ENCODE data around the gene SIRT4. TPM values are rescaled to one million over a fixed set of nuclear protein-coding genes. Genes with fewer than 3 reads are reported as not detected.

The SIRT4 gene
- total and polyA plus RNA-seq, 2 of the 13 experiments (the other 11 are each of a cell fraction or from before 2014, with no cell fraction given): 3.4 to 5.8 TPM

DNA sequence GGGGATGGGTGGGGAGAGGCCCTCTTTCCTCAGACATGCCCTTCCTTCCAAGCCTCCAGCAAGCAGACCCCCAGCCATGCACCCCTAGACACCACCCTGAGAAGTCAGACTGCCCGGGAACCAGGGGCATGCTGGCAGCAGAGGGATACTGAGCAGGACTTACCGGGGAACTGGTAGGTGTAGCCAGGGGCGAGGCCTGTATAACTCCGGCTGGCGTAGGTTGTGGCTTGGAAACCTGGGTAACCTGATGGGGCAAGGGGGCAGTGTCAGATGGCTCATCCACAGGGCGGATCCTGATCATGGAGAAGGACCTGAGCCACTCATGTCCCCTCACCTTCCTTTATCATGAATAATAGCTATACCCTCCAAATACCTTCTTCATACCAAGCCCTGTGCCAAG lies 51.0 kb downstream of the SIRT4 start:
- WGBS (ENCODE audit: low lambda C conversion rate): 89% methylated on average over 3 of the region's 6 CpGs
- Histone ChIP-seq H3K4me3 (replicated peaks in 1 of 3; ENCODE audit: insufficient read depth in 1 of 3, low read depth in 2 of 3, low read length in 3 of 3) (no peak overlapping the region), H3K27ac (ENCODE audit: extremely low read length, insufficient read depth, low read length) (no peak overlapping the region), H4K20me1 (ENCODE audit: insufficient read depth, low read length) (no peaks in the 10 kb centered on the region), H3K4me2 (ENCODE audit: low read depth, low read length) (no peak overlapping the region), H3K36me3 (replicated peaks in 1 of 2; ENCODE audit: control insufficient read depth in 1 of 2, insufficient read depth in 2 of 2, low read length in 2 of 2) (no peaks in the 10 kb centered on the region), H3K79me2 (ENCODE audit: insufficient read depth, low read length) (no peaks in the 10 kb centered on the region), H3K9me3 (ENCODE audit: low read length) (no peaks in the 10 kb centered on the region), H3K27me3 (ENCODE audit: control insufficient read depth in 1 of 2, insufficient read depth in 2 of 2, low read length in 2 of 2) (no peaks in the 10 kb centered on the region), H3K4me1 (ENCODE audit: insufficient read depth, low read length) (no peaks in the 10 kb centered on the region), H3K9ac (ENCODE audit: insufficient read depth, low read depth, low read length) (no peak overlapping the region), H2AFZ (ENCODE audit: low read length) (no peak overlapping the region)
- BruUV-seq (replicated peaks): no TSS peak
- POLR2A ChIA-PET: no interaction called here
- ATAC-seq (no peak), DNase-seq (ENCODE audit: low spot score) (no peak), FAIRE-seq (no peak)
- TF ChIP-seq, protein P1, sequence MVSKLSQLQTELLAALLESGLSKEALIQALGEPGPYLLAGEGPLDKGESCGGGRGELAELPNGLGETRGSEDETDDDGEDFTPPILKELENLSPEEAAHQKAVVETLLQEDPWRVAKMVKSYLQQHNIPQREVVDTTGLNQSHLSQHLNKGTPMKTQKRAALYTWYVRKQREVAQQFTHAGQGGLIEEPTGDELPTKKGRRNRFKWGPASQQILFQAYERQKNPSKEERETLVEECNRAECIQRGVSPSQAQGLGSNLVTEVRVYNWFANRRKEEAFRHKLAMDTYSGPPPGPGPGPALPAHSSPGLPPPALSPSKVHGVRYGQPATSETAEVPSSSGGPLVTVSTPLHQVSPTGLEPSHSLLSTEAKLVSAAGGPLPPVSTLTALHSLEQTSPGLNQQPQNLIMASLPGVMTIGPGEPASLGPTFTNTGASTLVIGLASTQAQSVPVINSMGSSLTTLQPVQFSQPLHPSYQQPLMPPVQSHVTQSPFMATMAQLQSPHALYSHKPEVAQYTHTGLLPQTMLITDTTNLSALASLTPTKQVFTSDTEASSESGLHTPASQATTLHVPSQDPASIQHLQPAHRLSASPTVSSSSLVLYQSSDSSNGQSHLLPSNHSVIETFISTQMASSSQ (IDR thresholded peaks at IDR 0.05; ENCODE audit: low read depth): no peak
- TF ChIP-seq, protein P1 (CRISPR knock-in tag; IDR thresholded peaks at IDR 0.05; ENCODE audit: borderline replicate concordance): no peak
- TF ChIP-seq IKZF1 (IDR thresholded peaks at IDR 0.05) (no peak), HDAC6 (IDR thresholded peaks at IDR 0.05; ENCODE audit: low read depth, low read length) (no peak), TCF7L2 (IDR thresholded peaks at IDR 0.05; ENCODE audit: low read depth, low read length) (no peak), RBFOX2 (IDR thresholded peaks at IDR 0.05; ENCODE audit: low read depth, low read length) (no peak), KDM1A (CRISPR knock-in tag; IDR thresholded peaks at IDR 0.05) (no peak), KLF15 (CRISPR knock-in tag; IDR thresholded peaks at IDR 0.05; ENCODE audit: borderline replicate concordance) (no peak)
- TF ChIP-seq, protein P2, sequence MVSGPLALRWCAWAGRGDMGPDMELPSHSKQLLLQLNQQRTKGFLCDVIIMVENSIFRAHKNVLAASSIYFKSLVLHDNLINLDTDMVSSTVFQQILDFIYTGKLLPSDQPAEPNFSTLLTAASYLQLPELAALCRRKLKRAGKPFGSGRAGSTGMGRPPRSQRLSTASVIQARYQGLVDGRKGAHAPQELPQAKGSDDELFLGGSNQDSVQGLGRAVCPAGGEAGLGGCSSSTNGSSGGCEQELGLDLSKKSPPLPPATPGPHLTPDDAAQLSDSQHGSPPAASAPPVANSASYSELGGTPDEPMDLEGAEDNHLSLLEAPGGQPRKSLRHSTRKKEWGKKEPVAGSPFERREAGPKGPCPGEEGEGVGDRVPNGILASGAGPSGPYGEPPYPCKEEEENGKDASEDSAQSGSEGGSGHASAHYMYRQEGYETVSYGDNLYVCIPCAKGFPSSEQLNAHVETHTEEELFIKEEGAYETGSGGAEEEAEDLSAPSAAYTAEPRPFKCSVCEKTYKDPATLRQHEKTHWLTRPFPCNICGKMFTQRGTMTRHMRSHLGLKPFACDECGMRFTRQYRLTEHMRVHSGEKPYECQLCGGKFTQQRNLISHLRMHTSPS (CRISPR knock-in tag; IDR thresholded peaks at IDR 0.05; ENCODE audit: low read depth): no peak
- intact Hi-C loops (cut with micrococcal nuclease; ENCODE audit: unreplicated experiment) (no loop called here), in situ Hi-C loops (cut with HindIII; ENCODE audit: extremely low pct_ligation_motif_present, low pct_unique_long_range_greater_than_20kb) (no loop called here)
- CTCF ChIA-PET (ENCODE audit: low intra/inter-chr PET ratio, low total read pairs): no interaction called here

All from HepG2 (cell line).